ENCODE measurements around the gene ZEB2.

ZEB2 gene

DNA sequence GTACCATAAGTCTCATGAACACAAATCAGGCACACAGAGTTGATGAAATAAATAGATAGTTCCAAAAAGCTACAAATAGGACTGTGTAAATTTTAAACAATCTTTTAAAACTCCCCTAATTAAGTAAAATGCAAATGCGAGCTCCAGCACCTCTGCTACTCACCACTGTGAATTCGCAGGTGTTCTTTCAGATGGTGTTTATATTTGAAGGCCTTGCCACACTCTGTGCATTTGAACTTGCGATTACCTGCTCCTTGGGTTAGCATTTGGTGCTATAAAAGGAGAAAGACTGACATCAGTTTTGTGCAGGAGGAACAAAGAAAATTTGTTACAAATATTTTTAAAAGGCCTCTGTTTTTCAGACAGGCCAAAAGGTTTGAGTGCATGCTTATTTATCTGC lies 118.9 kb downstream of the ZEB2 start:
- Histone ChIP-seq H3K4me1 (ENCODE audit: low read depth, poor library complexity, severe bottlenecking) (peaks cover 14% of the 10 kb centered on the region), H2AFZ (ENCODE audit: low read depth) (no peak overlapping the region), H3K4me2 (no peak overlapping the region), H4K20me1 (ENCODE audit: insufficient read depth) (no peaks in the 10 kb centered on the region), H3K27me3 (ENCODE audit: insufficient read depth, low read depth) (no peaks in the 10 kb centered on the region), H3K27ac (no peak overlapping the region), H3K4me3 (IDR thresholded peaks at IDR 0.05; ENCODE audit: insufficient read depth, low read depth, low read length) (no peak overlapping the region), H3K79me2 (ENCODE audit: insufficient read depth, low read depth) (no peaks in the 10 kb centered on the region), H3K36me3 (ENCODE audit: insufficient read depth) (no peaks in the 10 kb centered on the region), H3K9ac (no peak overlapping the region)
- TF ChIP-seq, protein P1, sequence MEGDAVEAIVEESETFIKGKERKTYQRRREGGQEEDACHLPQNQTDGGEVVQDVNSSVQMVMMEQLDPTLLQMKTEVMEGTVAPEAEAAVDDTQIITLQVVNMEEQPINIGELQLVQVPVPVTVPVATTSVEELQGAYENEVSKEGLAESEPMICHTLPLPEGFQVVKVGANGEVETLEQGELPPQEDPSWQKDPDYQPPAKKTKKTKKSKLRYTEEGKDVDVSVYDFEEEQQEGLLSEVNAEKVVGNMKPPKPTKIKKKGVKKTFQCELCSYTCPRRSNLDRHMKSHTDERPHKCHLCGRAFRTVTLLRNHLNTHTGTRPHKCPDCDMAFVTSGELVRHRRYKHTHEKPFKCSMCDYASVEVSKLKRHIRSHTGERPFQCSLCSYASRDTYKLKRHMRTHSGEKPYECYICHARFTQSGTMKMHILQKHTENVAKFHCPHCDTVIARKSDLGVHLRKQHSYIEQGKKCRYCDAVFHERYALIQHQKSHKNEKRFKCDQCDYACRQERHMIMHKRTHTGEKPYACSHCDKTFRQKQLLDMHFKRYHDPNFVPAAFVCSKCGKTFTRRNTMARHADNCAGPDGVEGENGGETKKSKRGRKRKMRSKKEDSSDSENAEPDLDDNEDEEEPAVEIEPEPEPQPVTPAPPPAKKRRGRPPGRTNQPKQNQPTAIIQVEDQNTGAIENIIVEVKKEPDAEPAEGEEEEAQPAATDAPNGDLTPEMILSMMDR (conservative IDR thresholded peaks at IDR 0.05; ENCODE audit: low read depth, low read length) = no peak

DNA sequence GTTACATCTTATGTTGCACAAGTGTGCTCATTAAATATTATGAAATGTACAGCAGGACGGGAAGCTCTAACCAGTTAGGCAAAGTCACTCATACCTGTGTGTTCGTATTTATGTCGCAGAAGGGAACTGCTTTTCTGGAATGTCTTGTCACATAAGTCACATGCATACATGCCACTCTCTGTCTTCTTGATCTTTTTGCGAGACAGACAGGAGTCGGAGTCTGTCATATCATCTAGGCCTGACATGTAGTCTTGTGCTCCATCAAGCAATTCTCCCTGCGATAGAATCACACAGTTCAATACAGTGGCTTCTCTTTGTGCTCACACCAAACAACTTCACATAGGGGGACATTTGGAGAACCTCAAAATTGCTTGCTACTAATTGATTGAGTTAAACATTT lies 123.6 kb downstream of the ZEB2 start:
- TF ChIP-seq, protein P1 (conservative IDR thresholded peaks at IDR 0.05; ENCODE audit: low read depth, low read length) = no peak
- Histone ChIP-seq H2AFZ (ENCODE audit: low read depth) (no peak overlapping the region), H3K27me3 (ENCODE audit: insufficient read depth, low read depth) (no peaks in the 10 kb centered on the region), H4K20me1 (ENCODE audit: insufficient read depth) (no peaks in the 10 kb centered on the region), H3K4me1 (ENCODE audit: low read depth, poor library complexity, severe bottlenecking) (no peaks in the 10 kb centered on the region), H3K79me2 (ENCODE audit: insufficient read depth, low read depth) (no peaks in the 10 kb centered on the region), H3K4me2 (no peak overlapping the region), H3K4me3 (IDR thresholded peaks at IDR 0.05; ENCODE audit: insufficient read depth, low read depth, low read length) (no peak overlapping the region), H3K36me3 (ENCODE audit: insufficient read depth) (no peaks in the 10 kb centered on the region), H3K9ac (no peak overlapping the region), H3K27ac (no peak overlapping the region)

DNA sequence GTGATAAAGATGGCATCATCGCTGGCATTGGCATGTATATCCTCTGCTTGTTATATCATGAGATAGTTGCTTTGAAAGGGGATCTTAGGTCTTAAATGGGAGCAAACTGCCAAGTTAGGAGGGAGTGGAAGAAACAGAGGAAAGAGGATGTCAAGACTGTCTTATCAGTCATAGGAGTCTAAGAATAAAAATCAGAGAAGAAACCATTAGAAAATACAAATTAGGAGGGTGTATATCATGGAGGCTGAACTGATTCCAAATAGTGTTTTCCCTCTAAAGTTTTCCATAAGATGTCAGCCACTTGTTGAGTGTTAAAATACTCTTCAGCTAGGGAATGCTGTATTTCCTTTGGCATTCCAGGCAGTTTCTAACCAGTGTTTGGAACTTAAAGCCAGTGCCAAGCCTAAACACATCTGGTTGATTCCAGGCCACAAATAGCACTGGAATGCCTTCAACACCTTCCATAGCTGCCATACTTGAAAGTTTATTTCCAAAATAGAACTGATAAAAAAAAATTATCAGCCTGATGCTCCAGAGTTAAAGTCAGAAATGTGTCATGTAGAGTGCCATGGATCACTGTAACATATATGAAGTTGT lies 129.4 kb downstream of the ZEB2 start:
- no peak overlapping the region for H3K9ac ChIP-seq
- H3K79me2 ChIP-seq (ENCODE audit: insufficient read depth, low read depth) = no peaks in the 10 kb centered on the region
- no peaks in the 10 kb centered on the region for H3K36me3 ChIP-seq (ENCODE audit: insufficient read depth)
- no peaks in the 10 kb centered on the region for H3K27me3 ChIP-seq (ENCODE audit: insufficient read depth, low read depth)
- no peaks in the 10 kb centered on the region for H3K4me1 ChIP-seq (ENCODE audit: low read depth, poor library complexity, severe bottlenecking)
- H3K4me2 ChIP-seq = no peak overlapping the region
- TF ChIP-seq, protein P1 (conservative IDR thresholded peaks at IDR 0.05; ENCODE audit: low read depth, low read length) = no peak
- H2AFZ ChIP-seq (ENCODE audit: low read depth) = no peak overlapping the region
- no peak overlapping the region for H3K27ac ChIP-seq
- no peaks in the 10 kb centered on the region for H4K20me1 ChIP-seq (ENCODE audit: insufficient read depth)
- H3K4me3 ChIP-seq (IDR thresholded peaks at IDR 0.05; ENCODE audit: insufficient read depth, low read depth, low read length) = no peak overlapping the region

DNA sequence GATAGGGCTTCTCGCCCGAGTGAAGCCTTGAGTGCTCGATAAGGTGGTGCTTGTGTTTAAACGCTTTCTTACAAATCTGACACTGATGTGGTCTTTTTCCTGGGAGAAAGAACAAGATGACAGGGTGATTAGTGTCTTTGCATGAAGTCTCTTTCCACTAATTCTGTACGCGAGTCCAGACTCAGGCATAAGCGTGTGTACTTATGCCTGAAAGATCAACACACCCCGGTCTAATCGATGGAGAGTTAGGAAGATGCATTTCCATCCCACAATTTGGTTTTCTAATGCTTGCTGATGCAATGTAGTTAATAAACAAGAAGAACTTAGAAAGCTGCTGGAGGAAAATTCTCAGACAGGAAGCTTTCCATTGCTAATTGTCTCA lies 130.0 kb downstream of the ZEB2 start:
- H3K4me3 ChIP-seq (IDR thresholded peaks at IDR 0.05; ENCODE audit: insufficient read depth, low read depth, low read length) = no peak overlapping the region
- H4K20me1 ChIP-seq (ENCODE audit: insufficient read depth) = no peaks in the 10 kb centered on the region
- no peak overlapping the region for H3K27ac ChIP-seq
- H3K36me3 ChIP-seq (ENCODE audit: insufficient read depth) = no peaks in the 10 kb centered on the region
- H3K79me2 ChIP-seq (ENCODE audit: insufficient read depth, low read depth) = no peaks in the 10 kb centered on the region
- H3K4me2 ChIP-seq = no peak overlapping the region
- H3K9ac ChIP-seq = no peak overlapping the region
- no peak overlapping the region for H2AFZ ChIP-seq (ENCODE audit: low read depth)
- H3K27me3 ChIP-seq (ENCODE audit: insufficient read depth, low read depth) = no peaks in the 10 kb centered on the region
- H3K4me1 ChIP-seq (ENCODE audit: low read depth, poor library complexity, severe bottlenecking) = no peaks in the 10 kb centered on the region
- TF ChIP-seq, protein P1 (conservative IDR thresholded peaks at IDR 0.05; ENCODE audit: low read depth, low read length) = no peak

Data from KMS-11 (cell line).